Stomach smooth muscle (tissue), 2 donors: ENCODE results near the gene RXRB.

ENCODE experiments used
- H3K27ac ChIP-seq: one replicate; pipeline ENCODE4 v1.7.0; 2013; ENCODE audit warnings: mild to moderate bottlenecking, low read length, inconsistent platforms
- H3K27me3 ChIP-seq, 2 donors: one replicate each; pipeline ENCODE4 v1.7.0; 2013; ENCODE audit warnings: low read length in 2 of 2; ENCODE audit not compliant: insufficient read depth in 2 of 2, control insufficient read depth in 1 of 2
- H3K36me3 ChIP-seq, 2 donors: one replicate each; pipeline ENCODE4 v1.7.0; 2013; ENCODE audit warnings: low read length in 2 of 2; ENCODE audit not compliant: control insufficient read depth in 2 of 2, insufficient read depth in 2 of 2
- H3K4me1 ChIP-seq: one replicate; pipeline ENCODE4 v1.7.0; 2013; ENCODE audit warnings: low read length; ENCODE audit not compliant: control insufficient read depth, insufficient read depth
- H3K4me3 ChIP-seq, 2 donors: one replicate each; pipeline ENCODE4 v1.7.0; 2013; ENCODE audit warnings: low read length in 2 of 2
- H3K9ac ChIP-seq, 2 donors: one replicate each; pipeline ENCODE4 v1.7.0; 2013; ENCODE audit warnings: low read length in 2 of 2, mild to moderate bottlenecking in 1 of 2
- H3K9me3 ChIP-seq, 2 donors: one replicate each; pipeline ENCODE4 v1.7.0; 2013; ENCODE audit warnings: low read length in 2 of 2; ENCODE audit not compliant: control insufficient read depth in 2 of 2
- donor health status: healthy.
- donor health status: Pancreatic carcinoma.

The RXRB gene

DNA sequence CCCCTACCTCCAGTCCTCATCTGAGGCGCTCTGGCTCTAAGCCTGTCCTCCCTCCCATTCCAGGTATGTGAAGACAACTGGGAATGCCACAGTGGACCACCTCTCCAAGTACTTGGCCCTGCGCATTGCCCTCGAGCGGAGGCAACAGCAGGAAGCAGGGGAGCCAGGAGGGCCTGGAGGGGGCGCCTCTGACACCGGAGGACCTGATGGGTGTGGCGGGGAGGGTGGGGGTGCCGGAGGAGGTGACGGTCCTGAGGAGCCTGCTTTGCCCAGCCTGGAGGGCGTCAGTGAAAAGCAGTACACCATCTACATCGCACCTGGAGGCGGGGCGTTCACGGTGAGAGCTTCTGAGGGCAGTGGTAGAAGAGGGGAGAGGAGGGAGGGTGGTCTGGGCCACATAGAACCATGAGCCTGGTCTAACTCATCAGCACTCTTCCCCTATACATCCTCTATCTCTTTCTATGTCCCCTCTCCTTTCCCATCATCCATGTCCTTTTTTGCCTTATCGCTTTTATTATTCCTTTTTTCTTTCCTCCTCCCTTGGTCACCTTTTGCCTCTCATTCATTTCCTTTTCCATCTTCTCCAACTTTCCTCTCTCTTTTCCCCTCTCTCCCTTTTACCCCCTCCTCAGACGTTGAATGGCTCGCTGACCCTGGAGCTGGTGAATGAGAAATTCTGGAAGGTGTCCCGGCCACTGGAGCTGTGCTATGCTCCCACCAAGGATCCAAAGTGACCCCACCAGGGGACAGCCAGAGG is 11.4 kb upstream of the RXRB start:
- Histone ChIP-seq H3K27ac (no peak overlapping the region), H3K9ac (no peak overlapping the region), H3K36me3 (peaks cover 12 to 15% of the 10 kb centered on the region in 2 donors), H3K4me3 (no peak overlapping the region), H3K27me3 (no peaks in the 10 kb centered on the region), H3K9me3 (no peaks in the 10 kb centered on the region), H3K4me1 (peaks cover 36% of the 10 kb centered on the region)

- peaks cover 38% of the 10 kb centered on the region for H3K4me1 ChIP-seq
- no peak overlapping the region for H3K27ac ChIP-seq
Measured at GRCh38 chr6:33211136-33211535, 10.7 kb upstream of the RXRB start.

GRCh38 chr6:33209856-33210255 is 9.4 kb upstream of the RXRB start:
- H3K9me3 ChIP-seq, result no peaks in the 10 kb centered on the region
- no peak overlapping the region for H3K9ac ChIP-seq
- H3K4me1 ChIP-seq, result peaks cover 45% of the 10 kb centered on the region
- no peak overlapping the region for H3K27ac ChIP-seq
- peaks cover 12 to 15% of the 10 kb centered on the region in 2 donors for H3K36me3 ChIP-seq
- H3K4me3 ChIP-seq, result no peak overlapping the region
- H3K27me3 ChIP-seq, result no peaks in the 10 kb centered on the region

More at GRCh38 chr6:33211136-33211535, 10.7 kb upstream of the RXRB start:
- Histone ChIP-seq H3K9me3 (no peaks in the 10 kb centered on the region), H3K9ac (no peak overlapping the region), H3K36me3 (peaks cover 12 to 15% of the 10 kb centered on the region in 2 donors), H3K4me3 (no peak overlapping the region), H3K27me3 (no peaks in the 10 kb centered on the region)

- peak within 1 kb of the TSS; percentile 92 for H3K27ac ChIP-seq
- peaks cover 16 to 18% of the 10 kb centered on the region in 2 donors for H3K36me3 ChIP-seq
- H3K4me3 ChIP-seq, result peak within 1 kb of the TSS; percentile 89 to 90
- H3K27me3 ChIP-seq, result no peaks in the 10 kb centered on the region
- no peaks in the 10 kb centered on the region for H3K9me3 ChIP-seq
- peak within 1 kb of the TSS; percentile 98 to 99 for H3K9ac ChIP-seq
- H3K4me1 ChIP-seq, result peaks cover 51% of the 10 kb centered on the region
Measured at GRCh38 chr6:33208091-33208967, 7.9 kb upstream of the RXRB start, which contains the start of gene RING1. TSS of gene RING1 (plus strand) at chr6:33208500. CDS start at chr6:33208823, 323 bp downstream.

GRCh38 chr6:33207552-33208090 is 7.2 kb upstream of the RXRB start:
- Histone ChIP-seq H3K36me3 (peaks cover 23 to 25% of the 10 kb centered on the region in 2 donors), H3K4me3 (peak overlapping the region; percentile 89 to 90), H3K9ac (peak overlapping the region; percentile 98 to 99), H3K27ac (peak overlapping the region; percentile 92), H3K4me1 (peaks cover 49% of the 10 kb centered on the region), H3K9me3 (no peaks in the 10 kb centered on the region), H3K27me3 (no peaks in the 10 kb centered on the region)

GRCh38 chr6:33206864-33207551 is 6.5 kb upstream of the RXRB start:
- Histone ChIP-seq H3K27ac (no peak overlapping the region), H3K9ac (peak overlapping the region in 1 of 2 donors; percentile 99)

GRCh38 chr6:33206027-33206863 is 5.8 kb upstream of the RXRB start:
- no peak overlapping the region for H3K27ac ChIP-seq
- peaks cover 60% of the 10 kb centered on the region for H3K4me1 ChIP-seq
- no peaks in the 10 kb centered on the region for H3K9me3 ChIP-seq

More at GRCh38 chr6:33206864-33207551, 6.5 kb upstream of the RXRB start:
- Histone ChIP-seq H3K9me3 (no peaks in the 10 kb centered on the region), H3K4me1 (peaks cover 53% of the 10 kb centered on the region), H3K4me3 (peak overlapping the region; percentile 89 to 90), H3K36me3 (peaks cover 29% of the 10 kb centered on the region in 2 donors), H3K27me3 (no peaks in the 10 kb centered on the region)

GRCh38 chr6:33205191-33206026 is 4.9 kb upstream of the RXRB start:
- peak overlapping the region; percentile 87 to 93 for H3K4me3 ChIP-seq
- H3K27me3 ChIP-seq, result no peaks in the 10 kb centered on the region
- peaks cover 68% of the 10 kb centered on the region for H3K4me1 ChIP-seq
- H3K27ac ChIP-seq, result peak overlapping the region; percentile 24
- H3K9ac ChIP-seq, result peak overlapping the region in 1 of 2 donors; percentile 76
- peaks cover 26 to 28% of the 10 kb centered on the region in 2 donors for H3K36me3 ChIP-seq
- H3K9me3 ChIP-seq, result no peaks in the 10 kb centered on the region

More at GRCh38 chr6:33206027-33206863, 5.8 kb upstream of the RXRB start:
- H3K4me3 ChIP-seq, result no peak overlapping the region
- peaks cover 30 to 31% of the 10 kb centered on the region in 2 donors for H3K36me3 ChIP-seq
- H3K9ac ChIP-seq, result no peak overlapping the region
- H3K27me3 ChIP-seq, result no peaks in the 10 kb centered on the region
